GM12872 (cell line): ENCODE results near the gene AP5B1.

ENCODE experiments used
- CTCF ChIP-seq: IDR thresholded peaks from 3 replicates; pipeline ENCODE4 v1.5.1; 2011; ENCODE audit warnings: low read depth, mild to moderate bottlenecking, low read length, moderate library complexity; ENCODE audit not compliant: insufficient read depth

Gene AP5B1

GRCh38 chr11:65786008-65786785 lies 5.4 kb upstream of the AP5B1 start:
- no peak for TF ChIP-seq CTCF

DNA sequence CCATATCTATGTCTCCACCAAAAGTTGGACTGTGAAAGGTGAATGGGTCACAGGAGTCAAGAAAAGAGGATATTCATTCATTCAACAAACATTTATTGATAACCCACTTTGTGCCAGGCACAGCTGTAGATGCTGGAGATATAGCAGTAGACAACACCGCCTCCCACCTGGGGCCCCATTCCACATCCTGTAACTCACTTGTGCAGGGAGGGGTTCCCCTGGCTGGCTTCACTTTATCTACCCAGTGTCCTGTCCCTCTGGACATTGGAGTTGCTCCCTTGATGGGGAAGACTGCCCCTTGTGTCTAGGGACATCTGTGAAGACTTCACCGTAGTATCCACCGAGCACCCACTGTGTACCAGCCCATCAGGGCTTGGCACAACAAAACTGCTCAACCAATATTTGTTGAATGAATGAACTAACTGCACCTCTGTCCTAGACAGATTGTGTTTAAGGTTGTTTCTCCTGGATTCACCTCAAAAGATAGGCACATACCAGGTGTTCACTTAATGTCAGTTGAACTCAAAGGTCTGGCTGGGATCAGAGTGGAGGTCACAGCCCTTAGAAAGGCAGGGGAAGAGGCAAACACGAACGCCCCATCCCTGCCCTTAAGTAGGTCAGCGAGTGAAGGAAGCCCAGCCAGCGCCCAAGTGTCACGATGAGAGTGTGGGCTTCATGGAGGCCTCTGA lies 4.7 kb upstream of the AP5B1 start:
- no peak for TF ChIP-seq CTCF

DNA sequence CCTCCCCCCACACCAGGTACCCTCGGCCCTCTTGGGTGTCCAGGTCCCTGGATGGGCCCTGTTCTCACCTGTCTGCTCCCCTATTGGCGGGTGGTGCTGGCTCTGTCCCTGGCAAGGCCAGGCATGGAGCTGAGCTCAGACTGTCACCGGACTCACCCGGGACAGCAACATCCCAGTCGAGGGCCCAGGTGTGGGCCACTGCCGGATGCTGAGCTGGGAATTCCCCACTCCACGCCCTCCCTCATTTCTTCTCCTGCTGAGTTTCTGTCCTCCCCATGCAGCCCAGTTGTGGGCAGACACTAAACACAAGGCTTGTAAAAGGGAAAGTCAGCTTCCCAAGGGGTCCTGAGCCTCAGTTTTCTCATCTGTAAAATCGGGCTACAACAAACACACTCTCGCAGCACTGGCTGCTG lies 2.0 kb upstream of the AP5B1 start:
- no peak for TF ChIP-seq CTCF

DNA sequence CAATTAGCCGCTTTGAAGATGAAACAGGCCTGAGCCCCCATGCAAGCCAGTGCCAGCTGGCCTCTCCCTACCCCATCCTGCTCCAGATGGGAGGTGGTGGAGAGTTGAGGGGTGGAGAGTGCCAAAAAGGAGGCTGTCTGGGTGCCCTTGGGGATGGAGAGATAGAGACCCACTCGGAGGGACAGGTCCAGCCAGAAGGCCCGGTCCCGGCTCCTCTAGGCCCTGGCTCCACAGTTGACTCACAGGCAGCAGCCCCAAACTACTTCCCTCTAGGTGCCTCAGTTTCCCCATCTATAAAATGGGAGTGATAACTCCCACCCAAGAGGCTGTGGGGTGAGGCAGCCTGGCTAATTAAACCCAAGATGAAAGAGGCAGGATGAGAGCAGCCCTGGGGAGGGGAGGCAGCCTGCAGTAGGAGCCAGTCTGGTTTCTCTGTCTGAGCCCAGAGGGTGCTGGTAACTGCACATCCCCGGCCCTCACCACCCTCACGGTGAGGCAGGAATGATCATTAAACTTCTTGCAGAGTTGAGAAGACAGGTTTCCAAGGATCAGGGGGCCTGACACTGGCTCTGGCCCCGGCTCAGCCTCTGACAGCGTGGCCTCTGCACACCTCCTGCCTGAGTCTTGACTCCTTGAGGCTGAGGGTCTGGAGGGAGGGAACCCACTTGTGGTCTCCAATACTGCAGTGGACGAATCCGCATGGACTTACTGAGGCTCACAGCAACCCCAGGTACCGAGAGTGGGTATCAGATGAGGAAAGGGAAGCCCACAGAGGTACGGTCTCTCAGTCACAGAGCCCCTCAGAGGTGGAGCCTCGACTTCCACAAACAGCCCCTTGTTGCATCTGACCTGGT lies 1.4 kb upstream of the AP5B1 start:
- TF ChIP-seq CTCF = no peak

DNA sequence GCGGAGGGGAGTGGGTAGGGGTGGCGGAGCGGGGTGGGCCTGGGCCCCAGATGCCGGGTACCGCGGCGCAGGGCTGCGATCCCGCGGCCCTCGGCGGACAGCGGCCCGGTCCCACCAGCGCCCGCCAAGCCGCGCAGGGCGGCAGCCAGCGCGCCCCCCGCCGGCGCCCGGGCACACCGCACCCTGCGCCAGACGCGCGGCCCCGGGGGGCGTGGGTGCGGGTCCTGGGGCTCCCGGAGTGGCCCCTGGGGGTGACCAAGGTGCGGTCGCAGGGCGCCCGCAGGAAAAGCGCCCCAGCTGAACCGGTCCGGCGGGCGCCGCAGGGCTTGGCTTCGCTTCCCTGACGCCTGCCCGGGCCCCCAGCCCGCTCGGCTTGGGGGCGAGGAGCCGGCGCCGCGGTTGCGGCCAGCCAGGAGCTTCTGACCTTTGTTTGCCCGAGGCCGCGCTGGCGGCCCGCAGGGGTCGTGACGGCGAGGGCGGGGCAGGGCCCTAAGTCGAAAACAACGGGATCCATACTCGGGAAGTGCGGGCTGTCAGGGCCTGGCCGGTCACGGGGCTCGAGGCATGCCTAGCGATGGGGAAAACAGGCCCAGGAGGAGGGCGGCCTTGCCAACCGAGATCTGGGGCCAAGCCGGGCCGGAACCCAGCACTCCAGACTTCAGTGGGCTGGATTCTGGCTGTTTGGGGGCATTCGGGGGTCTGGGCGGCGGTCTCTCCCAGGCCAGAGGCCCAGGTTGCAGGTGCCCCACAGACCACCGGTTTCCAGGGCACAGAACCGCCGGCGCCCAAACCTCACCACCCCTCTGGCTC lies 581 bp upstream of the AP5B1 start:
- peak; percentile 41; the same call in 2 of the 3 replicates for TF ChIP-seq CTCF

DNA sequence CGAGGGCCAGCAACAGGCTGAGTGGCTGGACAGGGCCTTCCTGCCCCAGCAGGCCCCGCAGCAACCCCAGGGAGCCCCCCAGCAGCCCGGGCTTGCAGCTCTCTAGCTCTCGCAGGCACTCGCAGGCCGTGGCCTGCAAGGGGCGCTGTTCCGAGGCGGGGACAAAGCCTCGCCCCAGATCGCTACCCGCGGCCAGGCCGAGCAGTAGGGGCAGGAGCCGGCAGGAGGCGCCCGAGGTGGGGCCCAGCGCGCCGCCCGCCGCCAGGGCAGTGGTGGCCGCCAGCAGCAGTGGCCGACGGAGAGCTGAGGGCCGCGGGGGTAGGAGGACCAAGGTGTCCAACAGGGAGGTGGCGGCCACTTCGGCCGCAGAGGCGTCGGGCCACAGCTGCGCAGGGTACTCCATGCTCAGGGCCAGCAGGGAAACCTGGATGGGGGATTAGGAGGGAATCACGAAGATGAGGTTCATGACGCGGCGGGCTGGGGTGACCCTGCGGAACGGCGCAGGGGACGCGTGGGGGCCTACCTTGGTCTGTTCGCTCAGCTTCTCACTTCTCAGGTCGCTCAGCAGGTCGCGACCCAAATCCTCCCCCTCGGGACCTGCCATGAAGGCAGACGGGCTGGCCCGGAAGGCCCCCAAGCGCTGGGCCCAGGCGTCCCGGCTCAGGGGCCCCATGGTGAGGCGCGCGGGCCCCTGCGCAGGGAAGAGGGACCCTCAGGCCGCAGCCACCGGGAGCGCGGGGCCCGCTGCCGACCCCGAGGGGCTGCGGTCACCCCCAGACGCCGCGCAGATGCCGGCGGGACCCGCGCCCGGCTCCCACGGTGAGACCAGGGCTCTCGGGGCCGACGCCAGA lies 632 bp downstream of the AP5B1 start:
- peak; percentile 93 for TF ChIP-seq CTCF
